Nephron (organoid): ENCODE results near the gene NUDC.

Experiments used
- H3K27ac Mint-ChIP-seq, 3 experiments: 2 replicates each; pipeline ENCODE4 v1.8.0; 2020; ENCODE audit warnings: mixed read lengths in 3 of 3, mild to moderate bottlenecking in 2 of 3, moderate library complexity in 1 of 3
- H3K27me3 Mint-ChIP-seq: 2 replicates; pipeline ENCODE4 v1.8.0; 2021; ENCODE audit warnings: low read depth, mild to moderate bottlenecking, moderate library complexity, mixed read lengths
- H3K36me3 Mint-ChIP-seq: 2 replicates; pipeline ENCODE4 v1.8.0; 2020; ENCODE audit warnings: low read depth, mixed read lengths
- H3K4me1 Mint-ChIP-seq: 2 replicates; pipeline ENCODE4 v1.8.0; 2020; ENCODE audit warnings: mixed read lengths
- H3K4me3 Mint-ChIP-seq, 3 experiments: 2 replicates each; pipeline ENCODE4 v1.8.0; 2020; ENCODE audit warnings: mild to moderate bottlenecking in 3 of 3, mixed read lengths in 3 of 3, moderate library complexity in 2 of 3
- H3K9me3 Mint-ChIP-seq: 2 replicates; pipeline ENCODE4 v1.8.0; 2020; ENCODE audit warnings: mixed read lengths
- CTCF ChIP-seq, 3 experiments: fragments of 200-600 bp; sonication (generic); IDR thresholded peaks; one replicate each; pipeline ENCODE4 v1.5.0; 2021; ENCODE audit warnings: antibody characterized with exemption in 3 of 3; ENCODE audit not compliant: unreplicated experiment in 3 of 3

NUDC gene

GRCh38 chr1:26976621-26977510 lies 55.3 kb downstream of the NUDC start:
- H3K4me1 Mint-ChIP-seq, result peaks cover 8% of the 10 kb centered on the region
- no peak for TF ChIP-seq CTCF (IDR thresholded peaks at IDR 0.05; ENCODE audit: unreplicated experiment in 3 of 3)
- peaks cover 3% of the 10 kb centered on the region for H3K27me3 Mint-ChIP-seq
- no peak overlapping the region for H3K4me3 Mint-ChIP-seq
- H3K9me3 Mint-ChIP-seq, result no peaks in the 10 kb centered on the region
- H3K36me3 Mint-ChIP-seq, result no peaks in the 10 kb centered on the region
- no peak overlapping the region for H3K27ac Mint-ChIP-seq

GRCh38 chr1:26978901-26979300 lies 57.4 kb downstream of the NUDC start:
- H3K27ac Mint-ChIP-seq, result no peak overlapping the region
- no peaks in the 10 kb centered on the region for H3K4me1 Mint-ChIP-seq
- H3K27me3 Mint-ChIP-seq, result peaks cover 15% of the 10 kb centered on the region
- H3K36me3 Mint-ChIP-seq, result no peaks in the 10 kb centered on the region
- H3K4me3 Mint-ChIP-seq, result no peak overlapping the region
- no peak for TF ChIP-seq CTCF (IDR thresholded peaks at IDR 0.05; ENCODE audit: unreplicated experiment in 3 of 3)
- no peaks in the 10 kb centered on the region for H3K9me3 Mint-ChIP-seq

GRCh38 chr1:26981146-26981846 lies 59.8 kb downstream of the NUDC start:
- no peak overlapping the region for H3K27ac Mint-ChIP-seq
- no peaks in the 10 kb centered on the region for H3K9me3 Mint-ChIP-seq
- no peaks in the 10 kb centered on the region for H3K4me1 Mint-ChIP-seq
- no peak overlapping the region for H3K4me3 Mint-ChIP-seq
- TF ChIP-seq CTCF (IDR thresholded peaks at IDR 0.05; ENCODE audit: unreplicated experiment in 3 of 3), result no peak
- no peaks in the 10 kb centered on the region for H3K36me3 Mint-ChIP-seq
- peaks cover 28% of the 10 kb centered on the region for H3K27me3 Mint-ChIP-seq

GRCh38 chr1:26983863-26984262 lies 62.3 kb downstream of the NUDC start:
- Mint-ChIP-seq H3K27me3 (peaks cover 39% of the 10 kb centered on the region), H3K4me1 (no peaks in the 10 kb centered on the region), H3K27ac (no peak overlapping the region), H3K4me3 (no peak overlapping the region), H3K9me3 (no peaks in the 10 kb centered on the region), H3K36me3 (no peaks in the 10 kb centered on the region)
- no peak for TF ChIP-seq CTCF (IDR thresholded peaks at IDR 0.05; ENCODE audit: unreplicated experiment in 3 of 3)

GRCh38 chr1:26984291-26984690 lies 62.7 kb downstream of the NUDC start:
- H3K27ac Mint-ChIP-seq, result no peak overlapping the region
- H3K9me3 Mint-ChIP-seq, result no peaks in the 10 kb centered on the region
- no peaks in the 10 kb centered on the region for H3K4me1 Mint-ChIP-seq
- peaks cover 41% of the 10 kb centered on the region for H3K27me3 Mint-ChIP-seq
- H3K4me3 Mint-ChIP-seq, result no peak overlapping the region
- no peaks in the 10 kb centered on the region for H3K36me3 Mint-ChIP-seq
- no peak for TF ChIP-seq CTCF (IDR thresholded peaks at IDR 0.05; ENCODE audit: unreplicated experiment in 3 of 3)
